ENCODE results near the gene NGDN. TPM values are rescaled to one million over a fixed set of nuclear protein-coding genes. Genes with fewer than 3 reads are reported as not detected.

The NGDN gene
- total and polyA plus RNA-seq, 2 donors (not counting 3 experiments of a cell fraction or from before 2014, with no cell fraction given): 25.6 to 36.5 TPM

- no peaks in the 10 kb centered on the region for H3K9me1 ChIP-seq (replicated peaks; ENCODE audit: control insufficient read depth, extremely low read depth, insufficient read depth, low read length)
- peaks cover 15% of the 10 kb centered on the region for H3K79me2 ChIP-seq (ENCODE audit: control insufficient read depth, insufficient read depth, low read length)
- peak overlapping the region; percentile 74 for H2AFZ ChIP-seq (ENCODE audit: low read depth, low read length)
- H3K27ac ChIP-seq (ENCODE audit: insufficient read depth, low read depth, low read length): peak overlapping the region; percentile 78
- no peaks in the 10 kb centered on the region for H4K20me1 ChIP-seq (replicated peaks; ENCODE audit: control insufficient read depth, extremely low read depth, insufficient read depth, low read length)
- H3K4me3 ChIP-seq (replicated peaks in 1 of 3; ENCODE audit: insufficient read depth in 1 of 3, low read depth in 1 of 3, low read length in 3 of 3): peak overlapping the region; percentile 73 to 91 (median 83)
- CTCF ChIA-PET: interaction anchor here (0.6 to 1.0 kb wide), 2 partner anchors 9 to 91 kb away, joined by 4 read pairs; no protein-coding TSS in a partner anchor
- peaks cover 5% of the 10 kb centered on the region for H3K4me1 ChIP-seq (ENCODE audit: control insufficient read depth, extremely low read depth, insufficient read depth, low read length)
- POLR2A ChIA-PET: no interaction called here
- FAIRE-seq (no peak), DNase-seq (ENCODE audit: low read depth, low spot score) (no peak)
- H3K9ac ChIP-seq (replicated peaks; ENCODE audit: extremely low read depth, insufficient read depth, low read length): peak overlapping the region; percentile 85
- no peaks in the 10 kb centered on the region for H3K27me3 ChIP-seq (ENCODE audit: control insufficient read depth in 2 of 2, insufficient read depth in 2 of 2, low read length in 2 of 2)
- TSS peak; percentile 73 for BruUV-seq (replicated peaks)
- peaks cover 2 to 6% of the 10 kb centered on the region in 2 experiments for H3K36me3 ChIP-seq (ENCODE audit: control insufficient read depth in 2 of 2, extremely low read depth in 1 of 2, insufficient read depth in 2 of 2, low read length in 2 of 2)
- TF ChIP-seq JUN (IDR thresholded peaks at IDR 0.05; ENCODE audit: borderline replicate concordance, insufficient read depth, insufficient read length, low read depth) (no peak), POLR2A (IDR thresholded peaks at IDR 0.05; ENCODE audit: low read depth, low read length) (no peak), POLR2AphosphoS5 (IDR thresholded peaks at IDR 0.05; ENCODE audit: insufficient read depth, low read depth, low read length) (no peak), MAX (IDR thresholded peaks at IDR 0.05; ENCODE audit: insufficient read depth, insufficient read length) (no peak), FOS (IDR thresholded peaks at IDR 0.05; ENCODE audit: borderline replicate concordance, insufficient read depth, low read length) (no peak), CTCF (IDR thresholded peaks at IDR 0.05; ENCODE audit: extremely low read depth in 1 of 2, insufficient read depth in 1 of 2, low read depth in 1 of 2, low read length in 2 of 2) (no peak), GATA2 (IDR thresholded peaks at IDR 0.05; ENCODE audit: insufficient read depth, insufficient read length, low read depth, low read length) (no peak), EZH2 (IDR thresholded peaks at IDR 0.05; ENCODE audit: borderline replicate concordance, low read depth, low read length, severe bottlenecking) (no peak), MYC (IDR thresholded peaks at IDR 0.05; ENCODE audit: low read depth, low read length) (no peak)
- intact Hi-C loops (cut with micrococcal nuclease) (loop anchor here (1.0 kb wide), 4 partner anchors 86 to 184 kb away; partner anchors contain the start of genes HOMEZ, PABPN1 and THTPA), dilution Hi-C loops (cut with MboI; ENCODE audit: extremely low pct_ligation_motif_present, low sequenced_read_pairs) (no loop called here)
- peak overlapping the region; percentile 89 for H3K4me2 ChIP-seq (ENCODE audit: insufficient read depth, low read length)
- no peaks in the 10 kb centered on the region for H3K9me3 ChIP-seq (replicated peaks; ENCODE audit: control insufficient read depth, insufficient read depth, low read length)
Observed at GRCh38 chr14:23469906-23470403, 452 bp downstream of the NGDN start.
